Esophagus muscularis mucosa (tissue), 4 donors: ENCODE data around the gene GPX2. TPM values are rescaled to one million over a fixed set of nuclear protein-coding genes. Genes with fewer than 3 reads are reported as not detected.

Experiments
- DNase-seq: peaks from one replicate; pipeline ENCODE4 v3.0.0-alpha.2; 2017; ENCODE audit errors: extremely low spot score
- H3K27ac ChIP-seq, 4 donors: fragments of 200-600 bp; sonication (generic); replicated peaks in 1 of 4; 1 replicate in 3 of 4; 2 replicates in 1 of 4; pipeline ENCODE4 v1.5.1; 2016 to 2019; ENCODE audit warnings: mild to moderate bottlenecking in 1 of 4
- H3K27me3 ChIP-seq, 4 donors: fragments of 200-600 bp; sonication (generic); one replicate each; pipeline versions ENCODE4 v1.5.1 to v1.6.0; 2016 to 2019
- H3K36me3 ChIP-seq, 4 donors: fragments of 200-600 bp; sonication (generic); one replicate each; pipeline ENCODE4 v1.5.1; 2016 to 2019
- H3K4me1 ChIP-seq, 4 donors: fragments of 200-600 bp; sonication (generic); one replicate each; pipeline ENCODE4 v1.5.1; 2016 to 2019
- H3K4me3 ChIP-seq, 4 donors: fragments of 200-600 bp; sonication (generic); 1 replicate in 2 of 4; 2 replicates in 2 of 4; pipeline ENCODE4 v1.5.1; 2016 to 2019; ENCODE audit warnings: mild to moderate bottlenecking in 4 of 4, moderate library complexity in 1 of 4
- H3K9me3 ChIP-seq, 4 donors: fragments of 200-600 bp; sonication (generic); 1 replicate in 3 of 4; 2 replicates in 1 of 4; pipeline ENCODE4 v1.5.1; 2016 to 2019
- EP300 ChIP-seq: sonication (generic); formaldehyde crosslinking; IDR thresholded peaks from one replicate; pipeline ENCODE4 v1.6.1; 2017; ENCODE audit warnings: antibody characterized with exemption
- POLR2A ChIP-seq: fragments of 450-650 bp; IDR thresholded peaks from one replicate; pipeline ENCODE4 v1.6.1; 2017; ENCODE audit warnings: antibody characterized with exemption, moderate library complexity, mild to moderate bottlenecking, low read depth
- POLR2AphosphoS5 ChIP-seq, 2 donors: sonication (generic); formaldehyde crosslinking; IDR thresholded peaks; one replicate each; pipeline ENCODE4 v1.6.1; 2017; ENCODE audit warnings: antibody characterized with exemption in 2 of 2
- WGBS: methylation state at CpG from one replicate; pipeline ENCODE4 v1.1.5; 2018; 5-methylcytosine and 5-hydroxymethylcytosine counted together
- intact Hi-C: fragments of 100-400 bp; cut with DNase I; formaldehyde crosslinking; loops from one replicate; pipeline ENCODE4 v1.15.1; 2023
- total RNA-seq, 4 donors: library from RNA; depleted of rRNA; stranded (reverse); fragments of >200 nt; gene quantifications; one replicate each; pipeline versions ENCODE4 v1.1.0 to v1.2.1, GENCODE V29; 2016
- TF ChIP-seq, protein P1 (sequence below), 3 experiments: fragments of 200-600 bp in 2 of 3; fragments of 450-650 bp in 1 of 3; sonication (generic) in 2 of 3; IDR thresholded peaks; one replicate each; pipeline ENCODE4 v1.5.1; 2017 to 2019; ENCODE audit warnings: antibody characterized with exemption in 3 of 3, mild to moderate bottlenecking in 2 of 3, moderate library complexity in 1 of 3

Gene GPX2
- total RNA-seq, 4 donors from 2014 or later = not detected

DNA sequence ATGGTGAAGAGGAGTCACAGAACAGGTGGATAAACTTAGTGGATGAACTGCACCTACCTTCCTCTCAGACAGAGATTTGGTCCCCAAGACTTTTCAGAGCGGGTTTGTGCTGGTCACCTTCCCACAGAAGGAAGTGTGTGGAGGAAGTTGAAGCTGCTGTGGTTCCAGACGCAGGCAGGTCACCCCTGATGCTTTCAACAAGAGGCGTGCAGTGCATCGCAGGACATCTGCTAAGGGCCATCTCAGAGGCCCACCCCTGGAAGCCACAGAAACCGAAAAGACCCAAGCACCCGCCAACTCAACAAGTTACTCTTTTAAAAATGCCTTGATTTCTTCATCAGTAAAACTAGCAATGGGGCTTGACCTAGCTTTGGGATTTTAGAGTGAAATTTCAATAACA lies 1.0 kb upstream of the GPX2 start:
- peak; percentile 45 for DNase-seq
- H3K36me3 ChIP-seq = peaks cover 0 to 79% (median 46%) of the 10 kb centered on the region in 4 donors
- intact Hi-C loops = no loop called here
- no peaks in the 10 kb centered on the region for H3K9me3 ChIP-seq
- H3K27ac ChIP-seq = no peak overlapping the region
- no peak overlapping the region for H3K4me3 ChIP-seq
- 85% methylated on average over 5 of the region's 6 CpGs for WGBS
- H3K27me3 ChIP-seq = no peaks in the 10 kb centered on the region
- TF ChIP-seq, protein P1, sequence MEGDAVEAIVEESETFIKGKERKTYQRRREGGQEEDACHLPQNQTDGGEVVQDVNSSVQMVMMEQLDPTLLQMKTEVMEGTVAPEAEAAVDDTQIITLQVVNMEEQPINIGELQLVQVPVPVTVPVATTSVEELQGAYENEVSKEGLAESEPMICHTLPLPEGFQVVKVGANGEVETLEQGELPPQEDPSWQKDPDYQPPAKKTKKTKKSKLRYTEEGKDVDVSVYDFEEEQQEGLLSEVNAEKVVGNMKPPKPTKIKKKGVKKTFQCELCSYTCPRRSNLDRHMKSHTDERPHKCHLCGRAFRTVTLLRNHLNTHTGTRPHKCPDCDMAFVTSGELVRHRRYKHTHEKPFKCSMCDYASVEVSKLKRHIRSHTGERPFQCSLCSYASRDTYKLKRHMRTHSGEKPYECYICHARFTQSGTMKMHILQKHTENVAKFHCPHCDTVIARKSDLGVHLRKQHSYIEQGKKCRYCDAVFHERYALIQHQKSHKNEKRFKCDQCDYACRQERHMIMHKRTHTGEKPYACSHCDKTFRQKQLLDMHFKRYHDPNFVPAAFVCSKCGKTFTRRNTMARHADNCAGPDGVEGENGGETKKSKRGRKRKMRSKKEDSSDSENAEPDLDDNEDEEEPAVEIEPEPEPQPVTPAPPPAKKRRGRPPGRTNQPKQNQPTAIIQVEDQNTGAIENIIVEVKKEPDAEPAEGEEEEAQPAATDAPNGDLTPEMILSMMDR (IDR thresholded peaks at IDR 0.05) = no peak
- TF ChIP-seq POLR2A (no peak), POLR2AphosphoS5 (IDR thresholded peaks at IDR 0.05) (no peak), EP300 (no peak)
- no peaks in the 10 kb centered on the region for H3K4me1 ChIP-seq

DNA sequence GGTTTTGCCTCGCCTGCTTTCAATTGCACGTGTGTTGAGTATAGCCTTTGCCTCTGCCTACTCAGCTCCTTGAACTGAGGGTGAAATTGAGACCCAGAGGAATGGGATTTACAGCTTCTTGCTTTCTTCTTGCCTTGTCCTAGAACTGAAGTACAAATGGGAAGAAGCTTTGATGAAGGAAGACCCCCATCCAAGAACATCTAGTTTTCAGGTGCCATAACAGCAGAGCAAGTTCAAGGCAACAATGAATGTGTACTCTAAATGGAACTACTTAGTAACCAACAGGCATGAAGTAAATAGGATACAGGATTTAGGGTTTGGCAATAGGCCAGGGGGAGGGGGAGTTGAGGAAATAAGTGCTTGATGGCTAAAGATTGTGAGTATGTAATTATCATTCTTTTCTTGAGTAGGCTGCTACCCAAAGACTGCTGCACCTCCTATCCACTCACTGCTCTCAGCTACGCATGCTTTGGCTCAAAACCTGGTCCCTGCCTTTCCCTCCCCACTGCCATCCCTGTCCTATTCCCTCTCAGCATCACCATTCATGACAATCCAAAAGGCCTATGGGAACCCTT lies 2.1 kb downstream of the GPX2 start:
- TF ChIP-seq, protein P1 (IDR thresholded peaks at IDR 0.05) = no peak
- TF ChIP-seq EP300 (no peak), POLR2A (no peak), POLR2AphosphoS5 (IDR thresholded peaks at IDR 0.05) (no peak)
- WGBS = 97% methylated on average over 3 of the region's 3 CpGs
- Histone ChIP-seq H3K27me3 (no peaks in the 10 kb centered on the region), H3K4me1 (peaks cover 19 to 28% (median 25%) of the 10 kb centered on the region in 4 donors), H3K27ac (no peak overlapping the region), H3K36me3 (peaks cover 0 to 62% (median 31%) of the 10 kb centered on the region in 4 donors), H3K9me3 (no peaks in the 10 kb centered on the region), H3K4me3 (no peak overlapping the region)
- intact Hi-C loops = no loop called here
- DNase-seq = no peak

DNA sequence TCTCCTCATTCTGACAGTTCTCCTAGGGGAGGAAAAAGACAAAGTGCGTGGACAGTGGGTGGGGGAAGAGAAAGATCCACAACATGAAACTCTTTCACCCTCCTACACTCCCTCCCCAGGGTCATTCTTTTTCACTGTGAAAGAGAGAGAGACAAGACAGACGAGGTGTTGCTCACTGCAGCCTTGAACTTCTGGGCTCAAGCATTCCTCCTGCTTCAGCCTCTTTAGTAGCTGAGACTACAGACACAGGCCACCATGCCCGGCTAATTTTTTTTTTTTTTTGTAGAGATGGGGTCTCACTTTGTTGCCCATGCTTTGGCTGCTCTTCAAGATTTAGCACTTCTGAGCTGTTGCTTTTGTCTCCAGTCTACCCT lies 2.7 kb downstream of the GPX2 start:
- intact Hi-C loops = loop anchor here (5.0 kb wide), 1 partner anchor 118 kb away; no protein-coding TSS in a partner anchor
- Histone ChIP-seq H3K9me3 (no peaks in the 10 kb centered on the region), H3K4me3 (no peak overlapping the region), H3K27ac (no peak overlapping the region), H3K4me1 (peaks cover 19 to 34% (median 29%) of the 10 kb centered on the region in 4 donors), H3K36me3 (peaks cover 0 to 56% (median 30%) of the 10 kb centered on the region in 4 donors), H3K27me3 (no peaks in the 10 kb centered on the region)
- 71% methylated on average over 3 of the region's 3 CpGs for WGBS
- TF ChIP-seq POLR2A (no peak), POLR2AphosphoS5 (IDR thresholded peaks at IDR 0.05) (no peak), EP300 (no peak)
- TF ChIP-seq, protein P1 (IDR thresholded peaks at IDR 0.05) = no peak
- DNase-seq = peak; percentile 24

DNA sequence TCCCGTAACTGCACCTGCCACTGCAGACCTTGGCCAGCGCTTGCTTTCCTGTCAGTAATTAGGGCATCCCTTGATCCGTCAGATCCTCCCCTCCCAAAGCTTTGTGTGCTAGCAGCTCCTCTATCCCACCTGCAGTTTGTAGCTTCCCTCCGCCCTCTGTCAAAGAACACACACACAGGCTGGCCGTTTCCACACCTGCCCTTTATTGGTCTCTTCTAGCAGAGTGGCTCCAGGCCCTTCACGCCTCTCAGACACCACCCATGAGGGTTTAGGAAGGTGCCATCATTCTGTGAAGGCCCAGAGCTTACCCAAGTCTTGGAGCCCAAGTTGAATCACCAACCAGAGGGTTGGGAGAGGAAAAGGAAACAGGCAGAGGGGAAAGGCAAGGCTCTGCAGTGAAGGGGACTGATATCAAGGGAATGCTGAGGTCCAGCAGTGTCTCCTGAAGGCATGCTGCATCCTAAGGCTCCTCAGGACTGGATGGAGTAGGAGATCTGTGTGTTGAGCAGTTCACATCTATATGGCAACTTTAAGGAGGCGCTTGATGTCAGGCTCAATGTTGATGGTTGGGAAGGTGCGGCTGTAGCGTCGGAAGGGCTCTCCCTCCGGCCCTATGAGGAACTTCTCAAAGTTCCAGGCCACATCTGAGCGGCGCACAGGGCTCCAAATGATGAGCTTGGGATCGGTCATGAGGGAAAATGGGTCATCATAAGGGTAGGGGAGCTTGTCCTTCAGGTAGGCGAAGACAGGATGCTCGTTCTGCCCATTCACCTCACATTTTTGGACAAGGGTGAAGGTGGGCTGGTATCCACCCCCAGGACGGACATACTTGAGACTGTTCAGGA lies 3.4 kb downstream of the GPX2 start:
- H3K4me3 ChIP-seq = no peak overlapping the region
- H3K27me3 ChIP-seq = no peaks in the 10 kb centered on the region
- TF ChIP-seq POLR2AphosphoS5 (IDR thresholded peaks at IDR 0.05) = no peak
- no peak for TF ChIP-seq EP300
- TF ChIP-seq, protein P1 (IDR thresholded peaks at IDR 0.05) = no peak
- no peak for TF ChIP-seq POLR2A
- H3K27ac ChIP-seq = no peak overlapping the region
- peaks cover 19 to 38% (median 34%) of the 10 kb centered on the region in 4 donors for H3K4me1 ChIP-seq
- peak; percentile 88 for DNase-seq
- H3K36me3 ChIP-seq = peaks cover 3 to 53% (median 30%) of the 10 kb centered on the region in 4 donors
- H3K9me3 ChIP-seq = no peaks in the 10 kb centered on the region
- 95% methylated on average over 17 of the region's 17 CpGs for WGBS
- intact Hi-C loops = loop anchor here (5.0 kb wide), 1 partner anchor 117 kb away; no protein-coding TSS in a partner anchor
